Lower leg skin (tissue), 3 donors: ENCODE data around the gene PECR.

Source experiments
- CTCF ChIP-seq, 3 donors: fragments of 450-650 bp; IDR thresholded peaks; one replicate each; pipeline ENCODE4 v1.5.1; 2016; ENCODE audit warnings: antibody characterized with exemption in 3 of 3, mild to moderate bottlenecking in 3 of 3, moderate library complexity in 2 of 3
- POLR2A ChIP-seq, 2 donors: fragments of 450-650 bp; IDR thresholded peaks; one replicate each; pipeline ENCODE4 v1.6.1; 2016 to 2017; ENCODE audit warnings: antibody characterized with exemption in 2 of 2, mild to moderate bottlenecking in 1 of 2, moderate library complexity in 1 of 2

- TF ChIP-seq POLR2A (IDR thresholded peaks at IDR 0.05) (no peak), CTCF (IDR thresholded peaks at IDR 0.05) (no peak)
Observed at GRCh38 chr2:216081012-216081411, 597 bp downstream of the PECR start.
